GM12878 (cell line): ENCODE results near the gene NARF. TPM values are rescaled to one million over a fixed set of nuclear protein-coding genes. Genes with fewer than 3 reads are reported as not detected.

ENCODE experiments used
- RB1 ChIP-seq: fragments of 450-650 bp; formaldehyde crosslinking; IDR thresholded peaks from 2 replicates; pipeline ENCODE4 v1.6.1; 2017; ENCODE audit warnings: mild to moderate bottlenecking, borderline replicate concordance
- ZBTB4 ChIP-seq: fragments of 450-650 bp; formaldehyde crosslinking; IDR thresholded peaks from 2 replicates; pipeline ENCODE4 v1.4.0; 2022; ENCODE audit warnings: mild to moderate bottlenecking, moderate library complexity
- ZNF687 ChIP-seq: fragments of 450-650 bp; IDR thresholded peaks from 2 replicates; pipeline ENCODE4 v1.6.1; 2017; ENCODE audit warnings: mild to moderate bottlenecking, moderate library complexity
- polyA plus RNA-seq, 11 experiments: library from polyadenylated mRNA; depleted of rRNA in 4 of 11; unstranded in 6 of 11; stranded (reverse) in 5 of 11; fragments of >200 nt; fragmentation: Nextera tagmentation in 4 of 11; fragmentation: Illumina TruSeq in 1 of 11; extraction: Ambion mirVana in 4 of 11; extraction: Trizol in 1 of 11; gene quantifications; 1 replicate in 1 of 11; 2 replicates in 10 of 11; pipeline versions ENCODE4 v1.2.1 to v1.2.3, GENCODE V29; 2011 to 2016; ENCODE audit warnings: inconsistent platforms in 2 of 11, missing spikeins in 2 of 11, low read depth in 1 of 11
- total RNA-seq, 4 experiments: library from RNA; depleted of rRNA in 3 of 4; stranded (reverse); fragments of >200 nt in 3 of 4; fragmentation: Illumina TruSeq in 1 of 4; extraction: Trizol in 1 of 4; gene quantifications; 2 replicates each; pipeline versions ENCODE4 v1.2.1 to v1.2.3, GENCODE V29; 2013 to 2021

The NARF gene
- total and polyA plus RNA-seq, 10 of the 15 experiments (the other 5 are each of a cell fraction or from before 2014, with no cell fraction given), result 16.7 to 126 (median 47.5) TPM

- TF ChIP-seq ZNF687, result no peak
- no peak for TF ChIP-seq RB1
- TF ChIP-seq ZBTB4 (CRISPR knock-in tag), result no peak
These were observed 25.3 kb downstream of the NARF start (continued) for GRCh38 chr17:82483836-82484235.
